Right cardiac atrium (tissue), 5 donors: ENCODE data around the gene PHOSPHO1. TPM values are rescaled to one million over a fixed set of nuclear protein-coding genes. Genes with fewer than 3 reads are reported as not detected.

ENCODE experiments used
- ATAC-seq, 2 donors: fragments of 200-7000 bp; cut with Tn5 transposase; one replicate each; pipeline versions ENCODE4 v1.8.0 to v1.9.1; 2020; ENCODE audit warnings: moderate library complexity in 2 of 2, mild to moderate bottlenecking in 1 of 2
- DNase-seq, 3 donors: peaks; one replicate each; pipeline ENCODE4 v3.0.0-alpha.2; 2020
- H3K27ac ChIP-seq: one replicate; pipeline ENCODE4 v1.5.1; 2013; ENCODE audit warnings: mild to moderate bottlenecking, low read length, control low read depth, moderate library complexity
- H3K27me3 ChIP-seq: one replicate; pipeline ENCODE4 v1.6.1; 2013; ENCODE audit not compliant: control insufficient read depth, insufficient read depth
- H3K4me1 ChIP-seq: one replicate; pipeline ENCODE4 v1.6.1; 2013; ENCODE audit warnings: low read length; ENCODE audit not compliant: control insufficient read depth, insufficient read depth
- H3K4me3 ChIP-seq: one replicate; pipeline ENCODE4 v1.5.1; 2013; ENCODE audit warnings: low read length, control low read depth
- H3K9me3 ChIP-seq: one replicate; pipeline ENCODE4 v1.6.1; 2013; ENCODE audit warnings: low read length; ENCODE audit not compliant: control insufficient read depth
- WGBS: extraction: QIAGEN DNeasy Blood & Tissue Kit; methylation state at CpG from one replicate; pipeline ENCODE4 v1.1.7; 2013; 5-methylcytosine and 5-hydroxymethylcytosine counted together
- intact Hi-C, 4 donors: fragments of 100-400 bp; cut with DNase I; formaldehyde crosslinking; loops; one replicate each; pipeline versions ENCODE4 v1.11.0 to v1.14.0; 2022 to 2023
- polyA plus RNA-seq: library from polyadenylated mRNA; stranded (reverse); fragments of 200-250 nt; gene quantifications from one replicate; pipeline ENCODE4 v1.2.3, GENCODE V29; 2013
- total RNA-seq, 4 donors: library from RNA; stranded (reverse); fragmentation: NEBNext Ultra II Directional; extraction: Animal tissue kit (Norgen Biotek cat#: 25700); gene quantifications; one replicate each; pipeline ENCODE4 v1.2.1, GENCODE V29; 2021
- donor health status: healthy with polysubstance abuse.
- donor health status: DM: no; HTN: yes; CAD: no.
- donor health status: DM: no; HTN: no; CAD: no.
- donor health status: DM: no; HTN: yes; CAD: no; lungs with severe emphysema.
- donor health status: DM: yes; HTN: yes; CAD: no.

PHOSPHO1 gene
- total and polyA plus RNA-seq, 5 donors = 0.39 to 1.1 (median 0.74) TPM

DNA sequence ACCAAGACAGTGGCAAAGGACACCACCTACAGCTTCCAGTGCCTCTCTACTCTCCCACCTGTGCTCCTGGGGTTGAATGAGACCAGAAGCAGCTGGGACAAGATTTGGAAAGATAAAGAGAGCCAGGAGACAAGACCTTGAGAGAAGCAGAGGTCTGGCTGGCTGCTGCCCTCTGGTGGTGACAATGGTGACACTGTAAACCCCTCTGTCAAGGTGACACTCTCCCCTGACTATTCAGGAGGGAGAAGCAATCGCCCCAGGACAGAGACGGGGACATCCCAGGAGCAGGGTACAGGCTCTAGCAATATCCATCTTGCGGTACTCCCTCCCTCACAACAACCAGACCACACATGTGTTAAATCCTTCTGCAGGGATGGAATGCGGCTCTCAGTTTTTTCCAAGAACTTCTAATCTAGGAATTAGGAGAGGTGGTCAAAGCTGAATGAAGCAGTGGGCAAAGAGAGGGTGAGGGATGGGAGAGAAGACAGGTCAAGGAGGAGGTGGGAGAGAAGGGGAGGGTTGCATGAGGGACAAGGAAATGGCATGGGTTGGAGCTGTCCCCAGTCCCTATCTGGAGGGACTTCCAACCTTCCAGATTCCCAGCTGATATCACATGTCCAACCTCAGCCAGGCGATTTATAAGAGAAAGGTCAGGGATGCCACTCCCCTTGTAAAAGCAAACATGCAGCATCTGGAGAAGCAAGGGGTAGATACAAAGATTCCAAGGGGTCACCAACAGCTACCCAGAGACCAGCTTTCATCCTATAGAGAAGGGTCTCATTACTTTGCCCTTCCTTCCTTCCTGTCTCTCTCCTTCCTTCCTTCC is 2.9 kb downstream of the PHOSPHO1 start:
- 20% methylated on average over 5 of the region's 5 CpGs for WGBS
- peak; percentile 30 to 33 for ATAC-seq
- intact Hi-C loops = loop anchor here in 2 of 4 donors (5.0 to 10.0 kb wide), 3 partner anchors 35 to 67 kb away; no protein-coding TSS in a partner anchor
- H3K9me3 ChIP-seq = no peaks in the 10 kb centered on the region
- H3K4me3 ChIP-seq = no peak overlapping the region
- DNase-seq = peak; percentile 75 to 86 (median 86)
- H3K4me1 ChIP-seq = no peaks in the 10 kb centered on the region
- H3K27ac ChIP-seq = no peak overlapping the region
- H3K27me3 ChIP-seq = no peaks in the 10 kb centered on the region

DNA sequence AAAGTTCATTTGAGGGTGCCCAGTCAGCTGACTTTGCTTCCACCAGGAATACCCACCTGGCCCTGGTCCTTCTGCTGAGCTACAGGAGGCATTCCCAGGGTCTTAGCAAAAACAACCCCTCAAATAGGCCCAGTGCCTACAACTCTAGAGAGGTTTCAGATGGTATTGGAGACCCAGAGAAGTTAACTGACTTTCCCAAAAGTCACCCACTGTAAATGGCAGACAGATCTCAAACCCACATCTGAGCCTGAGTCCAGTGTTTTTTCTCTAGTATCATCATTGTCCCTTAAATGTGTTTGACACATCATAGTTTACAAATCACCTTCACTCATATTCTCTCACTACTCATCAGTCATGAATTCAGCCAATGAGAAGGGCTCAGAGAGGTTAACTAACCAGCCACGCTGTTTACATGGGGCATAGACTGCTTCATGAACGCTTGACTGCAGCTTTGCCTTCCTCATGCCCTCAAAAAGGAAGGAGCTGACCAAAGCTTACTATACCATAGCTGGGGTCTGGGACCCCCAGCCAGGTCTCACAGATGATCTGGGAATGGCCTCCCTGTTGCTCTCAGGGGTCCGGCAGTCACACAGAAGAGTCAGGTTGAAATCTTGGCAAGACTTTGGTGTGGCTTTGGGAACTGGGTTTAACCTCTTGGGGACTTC is 3.7 kb downstream of the PHOSPHO1 start:
- intact Hi-C loops = loop anchor here in 2 of 4 donors (5.0 to 10.0 kb wide), 3 partner anchors 35 to 68 kb away; no protein-coding TSS in a partner anchor
- Histone ChIP-seq H3K4me3 (no peak overlapping the region), H3K27me3 (no peaks in the 10 kb centered on the region), H3K9me3 (no peaks in the 10 kb centered on the region), H3K27ac (no peak overlapping the region), H3K4me1 (no peaks in the 10 kb centered on the region)
- no peak for ATAC-seq
- WGBS = 74% methylated on average over 3 of the region's 3 CpGs
- no peak for DNase-seq

DNA sequence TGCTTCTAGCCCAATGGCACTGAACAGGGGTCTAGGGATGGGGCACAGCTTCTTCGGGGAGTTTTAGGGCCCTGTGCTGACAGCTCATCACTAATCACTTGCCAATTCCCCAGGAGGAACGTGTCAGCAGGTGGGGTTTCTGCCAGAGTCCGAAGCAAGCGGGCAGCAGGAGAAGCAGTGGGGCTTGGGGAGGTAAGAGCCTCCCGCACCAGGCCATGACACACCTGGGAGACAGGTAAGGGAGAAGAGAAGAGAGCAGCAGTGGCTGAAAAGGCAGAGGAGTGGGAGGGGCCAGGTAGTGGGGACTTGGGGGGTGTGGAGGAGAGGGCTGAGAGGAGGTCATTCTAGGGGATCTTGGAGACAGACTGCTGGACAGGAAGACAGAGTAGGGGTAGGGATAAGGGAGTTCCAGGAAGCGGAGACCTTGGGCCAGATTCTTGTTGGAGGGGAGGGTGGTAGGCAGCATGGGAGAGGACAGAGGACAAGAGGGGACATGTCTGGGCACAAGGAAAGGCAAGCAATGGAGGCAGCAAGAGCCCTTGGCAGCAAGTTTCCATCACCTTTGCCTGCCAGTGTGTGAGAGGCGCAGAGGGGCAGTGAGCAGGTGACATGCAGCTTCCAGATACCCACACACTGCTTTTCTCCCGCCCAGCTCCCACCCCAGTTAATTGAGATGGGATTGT is 4.9 kb downstream of the PHOSPHO1 start:
- ATAC-seq (no peak), DNase-seq (no peak)
- 75% methylated on average over 8 of the region's 8 CpGs for WGBS
- Histone ChIP-seq H3K9me3 (no peaks in the 10 kb centered on the region), H3K27me3 (no peaks in the 10 kb centered on the region), H3K4me1 (no peaks in the 10 kb centered on the region), H3K4me3 (no peak overlapping the region), H3K27ac (no peak overlapping the region)
- intact Hi-C loops = loop anchor here in 2 of 4 donors (5.0 to 10.0 kb wide), 3 partner anchors 33 to 69 kb away; no protein-coding TSS in a partner anchor

DNA sequence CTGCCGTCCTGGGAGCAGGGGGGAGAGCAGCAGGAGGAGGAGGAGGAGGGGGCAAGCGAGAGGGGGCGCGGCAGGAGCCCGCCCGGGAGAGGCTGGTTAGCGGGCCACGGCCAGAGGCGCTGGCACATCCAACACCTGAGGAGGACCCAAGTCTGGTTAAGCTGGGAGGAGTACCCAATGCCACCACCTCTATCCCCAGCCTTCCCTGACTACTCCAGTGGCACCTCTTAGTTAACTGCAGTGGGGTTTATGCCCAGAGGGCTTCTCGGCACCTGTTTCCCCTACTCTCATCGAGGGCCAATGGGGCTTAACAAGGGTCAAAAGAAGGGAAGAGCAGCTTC is 5.6 kb downstream of the PHOSPHO1 start:
- no peaks in the 10 kb centered on the region for H3K27me3 ChIP-seq
- H3K9me3 ChIP-seq = no peaks in the 10 kb centered on the region
- H3K27ac ChIP-seq = no peak overlapping the region
- H3K4me3 ChIP-seq = no peak overlapping the region
- WGBS = 20% methylated on average over 11 of the region's 11 CpGs
- intact Hi-C loops = loop anchor here in 2 of 4 donors (5.0 to 10.0 kb wide), 4 partner anchors 33 to 70 kb away; no protein-coding TSS in a partner anchor
- H3K4me1 ChIP-seq = no peaks in the 10 kb centered on the region
- ATAC-seq (peak in 1 of 2 donors; percentile 3), DNase-seq (no peak)

DNA sequence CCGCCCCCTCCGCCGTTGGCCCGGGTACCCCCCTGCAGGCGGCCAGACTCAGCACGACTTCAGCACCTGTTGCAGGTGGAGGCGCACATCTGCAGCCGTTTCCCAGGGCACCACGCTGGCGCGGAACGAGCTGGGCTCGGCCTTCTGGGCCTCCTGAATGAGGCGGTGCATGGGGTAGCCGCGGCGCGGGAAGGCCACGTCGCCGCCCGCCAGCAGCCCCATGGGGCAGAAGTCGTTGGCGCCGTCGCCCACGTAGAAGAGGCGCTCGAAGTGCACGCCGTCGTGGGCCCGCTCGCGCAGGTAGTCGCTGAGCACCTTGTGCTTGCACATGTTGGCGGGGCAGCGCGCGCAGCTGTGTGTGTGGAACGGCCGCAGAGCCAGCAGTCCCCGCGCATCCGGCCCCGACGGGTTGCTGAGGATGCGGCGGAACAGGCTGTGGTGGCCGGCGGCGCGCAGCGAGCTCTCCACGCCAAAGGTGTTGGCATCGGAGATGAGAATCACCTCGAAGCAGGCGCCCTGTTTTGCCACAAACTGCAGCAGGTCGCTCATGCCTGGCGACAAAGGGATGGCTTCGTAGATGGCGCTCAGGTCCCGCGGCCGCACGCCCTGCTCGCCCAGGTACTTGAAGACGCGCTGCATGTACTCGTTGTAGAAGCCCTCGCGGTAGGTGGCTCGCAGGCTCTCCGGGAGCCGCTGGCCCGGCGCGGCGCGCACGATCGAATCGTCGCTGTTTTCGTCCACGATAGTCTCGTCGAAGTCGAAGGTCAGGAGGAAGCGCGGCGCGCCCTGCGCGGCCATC is 6.2 kb downstream of the PHOSPHO1 start:
- DNase-seq (peak in 2 of 3 donors; percentile 69 to 70), ATAC-seq (peak in 1 of 2 donors; percentile 30)
- Histone ChIP-seq H3K27me3 (no peaks in the 10 kb centered on the region), H3K27ac (no peak overlapping the region), H3K4me1 (no peaks in the 10 kb centered on the region), H3K9me3 (no peaks in the 10 kb centered on the region), H3K4me3 (no peak overlapping the region)
- intact Hi-C loops = loop anchor here in 2 of 4 donors (5.0 to 10.0 kb wide), 2 partner anchors 68 to 70 kb away; no protein-coding TSS in a partner anchor
- WGBS = 2% methylated on average over 95 of the region's 95 CpGs

DNA sequence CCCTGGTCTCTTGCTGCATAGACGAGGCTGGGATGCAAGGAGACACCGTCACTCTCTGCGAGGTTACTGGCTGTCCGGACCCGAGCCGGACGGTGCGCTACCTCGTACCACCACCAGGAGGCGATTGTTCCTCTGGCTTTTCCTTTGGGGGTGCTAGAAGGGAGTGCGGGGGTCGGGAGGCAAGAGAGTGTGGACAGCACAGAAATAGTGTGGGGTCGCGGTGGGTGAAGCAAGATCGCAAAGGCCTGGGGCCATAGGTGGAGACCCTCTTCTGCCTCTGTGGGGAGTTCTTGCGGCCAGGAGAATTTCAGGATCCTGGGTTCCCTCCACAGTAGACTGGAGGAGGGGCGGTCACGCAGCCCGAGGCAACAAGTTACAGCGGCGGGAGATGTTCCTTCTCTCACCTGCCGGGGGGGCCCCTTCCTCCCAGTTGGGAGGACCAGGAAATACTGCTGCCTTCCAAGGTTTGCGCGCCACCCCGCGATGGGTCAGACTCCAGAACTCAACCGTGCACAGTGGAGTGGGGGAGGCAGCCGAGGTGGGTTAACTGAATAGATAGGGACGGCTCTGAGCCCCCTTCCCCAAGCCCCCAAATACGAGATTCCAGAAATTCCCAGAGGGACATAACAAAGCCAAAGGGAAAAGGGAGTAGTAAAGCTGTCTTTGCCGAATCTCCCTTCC is 6.9 kb downstream of the PHOSPHO1 start:
- Histone ChIP-seq H3K9me3 (no peaks in the 10 kb centered on the region), H3K27ac (no peak overlapping the region), H3K4me3 (no peak overlapping the region), H3K4me1 (no peaks in the 10 kb centered on the region), H3K27me3 (no peaks in the 10 kb centered on the region)
- 5% methylated on average over 31 of the region's 31 CpGs for WGBS
- intact Hi-C loops = loop anchor here in 2 of 4 donors (5.0 to 10.0 kb wide), 2 partner anchors 69 to 71 kb away; no protein-coding TSS in a partner anchor
- DNase-seq = peak; percentile 63 to 87 (median 83)
- peak; percentile 25 to 33 for ATAC-seq

DNA sequence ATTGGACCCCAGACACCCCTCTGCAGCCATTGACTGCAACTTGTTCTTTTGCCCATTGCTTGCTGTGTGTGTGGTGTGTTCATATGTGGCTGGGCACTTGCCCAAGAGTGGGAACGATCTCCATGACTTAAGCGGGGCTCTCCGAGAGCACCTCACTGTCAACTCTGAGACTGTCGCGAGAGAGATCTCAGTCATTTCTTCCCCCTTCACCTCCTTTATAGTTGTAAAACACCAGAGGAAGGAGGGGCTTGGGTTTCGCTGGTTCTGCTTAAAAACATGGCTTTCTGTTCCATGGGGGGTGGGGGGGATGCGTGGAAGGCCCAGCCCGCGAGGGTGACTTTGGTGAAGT is 7.4 kb downstream of the PHOSPHO1 start:
- no peaks in the 10 kb centered on the region for H3K27me3 ChIP-seq
- H3K4me3 ChIP-seq = no peak overlapping the region
- H3K27ac ChIP-seq = no peak overlapping the region
- no peak for ATAC-seq
- H3K4me1 ChIP-seq = no peaks in the 10 kb centered on the region
- WGBS = 21% methylated on average over 9 of the region's 9 CpGs
- DNase-seq = no peak
- no peaks in the 10 kb centered on the region for H3K9me3 ChIP-seq
- intact Hi-C loops = loop anchor here in 2 of 4 donors (5.0 to 10.0 kb wide), 2 partner anchors 69 to 72 kb away; no protein-coding TSS in a partner anchor

DNA sequence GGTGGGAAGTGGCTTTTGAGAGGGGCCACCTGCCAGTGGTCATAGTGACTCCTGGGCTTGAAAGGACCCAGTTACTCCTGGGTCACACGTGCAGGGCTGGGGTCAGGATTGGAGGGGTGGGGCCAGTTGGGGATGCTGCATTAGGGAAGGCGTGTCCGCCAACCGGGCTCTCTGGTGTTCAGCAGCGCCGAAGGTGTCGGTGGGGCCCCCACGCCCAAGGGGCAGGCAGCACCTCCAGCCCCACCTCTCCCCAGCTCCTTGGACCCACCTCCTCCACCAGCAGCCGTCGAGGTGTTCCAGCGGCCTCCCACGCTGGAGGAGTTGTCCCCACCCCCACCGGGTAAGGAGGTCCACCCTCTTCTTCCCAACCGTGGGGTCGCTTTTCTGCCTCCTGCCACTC is 10.6 kb downstream of the PHOSPHO1 start:
- H3K4me3 ChIP-seq = no peak overlapping the region
- H3K4me1 ChIP-seq = peaks cover 3% of the 10 kb centered on the region
- no peak overlapping the region for H3K27ac ChIP-seq
- DNase-seq (no peak), ATAC-seq (no peak)
- H3K9me3 ChIP-seq = no peaks in the 10 kb centered on the region
- no peaks in the 10 kb centered on the region for H3K27me3 ChIP-seq
- intact Hi-C loops = loop anchor here in 2 of 4 donors (5.0 to 10.0 kb wide), 2 partner anchors 72 to 75 kb away; no protein-coding TSS in a partner anchor
- 66% methylated on average over 15 of the region's 15 CpGs for WGBS

DNA sequence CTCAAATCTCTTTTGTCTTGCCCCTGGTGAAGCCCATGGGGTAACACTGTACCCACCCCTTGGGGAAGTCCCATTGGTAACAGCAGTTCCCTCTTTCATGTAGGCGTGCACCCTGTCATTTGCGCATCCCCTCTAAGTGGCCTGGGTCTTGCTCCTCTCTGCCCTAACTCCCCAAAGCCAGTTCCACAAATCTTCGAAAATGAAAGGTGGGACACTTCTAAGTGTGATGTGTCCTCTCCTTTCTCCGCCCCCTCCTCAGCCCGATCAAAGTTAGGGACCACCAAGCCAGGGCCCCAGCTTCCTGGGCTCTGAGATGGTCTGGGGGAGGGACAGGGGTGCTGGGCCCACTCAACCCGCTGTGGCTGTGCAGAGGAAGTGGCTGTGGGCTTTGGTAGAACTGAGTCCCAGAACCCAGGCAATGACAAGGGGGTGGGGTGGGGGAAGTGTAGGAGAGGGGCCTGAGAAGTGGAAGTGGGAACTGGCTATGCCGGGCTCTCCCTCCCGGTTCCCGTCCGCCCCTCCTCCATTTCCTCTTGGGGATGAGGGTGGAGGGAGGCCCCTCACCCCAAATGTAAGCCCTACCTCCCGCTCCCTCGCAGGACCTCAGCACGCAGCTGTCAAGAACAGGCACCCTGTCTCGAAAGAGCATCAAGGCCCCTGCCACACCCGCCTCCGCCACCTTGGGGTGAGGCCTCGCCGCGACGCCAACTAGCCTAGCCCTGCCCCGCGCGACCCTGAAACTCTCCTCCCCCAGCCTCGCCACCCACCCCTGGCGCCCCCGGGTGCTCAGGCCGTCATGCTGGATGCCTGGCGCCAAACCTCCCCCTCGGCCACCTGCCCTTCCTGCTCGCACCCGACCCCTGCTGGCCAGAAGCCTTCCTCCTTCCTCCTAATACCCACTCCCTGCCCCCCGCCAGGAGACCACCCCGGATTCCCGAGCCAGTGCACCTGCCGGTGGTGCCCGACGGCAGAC is 11.4 kb downstream of the PHOSPHO1 start:
- DNase-seq (peak; percentile 43 to 82 (median 75)), ATAC-seq (peak in 1 of 2 donors; percentile 3)
- H3K27ac ChIP-seq = no peak overlapping the region

More for the DNA sequence above, 11.4 kb downstream of the PHOSPHO1 start:
- WGBS = 43% methylated on average over 37 of the region's 37 CpGs
- no peak overlapping the region for H3K4me3 ChIP-seq
- peaks cover 3% of the 10 kb centered on the region for H3K4me1 ChIP-seq
- H3K9me3 ChIP-seq = no peaks in the 10 kb centered on the region
- no peaks in the 10 kb centered on the region for H3K27me3 ChIP-seq
- intact Hi-C loops = no loop called here
